Right cardiac atrium (tissue), 5 donors: ENCODE results near the gene GANAB. TPM values are rescaled to one million over a fixed set of nuclear protein-coding genes. Genes with fewer than 3 reads are reported as not detected.
A peak's percentile ranks its signal among the peaks of the same experiment; 100 is the strongest.

Source experiments
- ATAC-seq, 2 donors: fragments of 200-7000 bp; cut with Tn5 transposase; one replicate each; pipeline versions ENCODE4 v1.8.0 to v1.9.1; 2020; ENCODE audit warnings: moderate library complexity in 2 of 2, mild to moderate bottlenecking in 1 of 2
- DNase-seq, 3 donors: peaks; one replicate each; pipeline ENCODE4 v3.0.0-alpha.2; 2020
- H3K27ac ChIP-seq: one replicate; pipeline ENCODE4 v1.5.1; 2013; ENCODE audit warnings: mild to moderate bottlenecking, low read length, control low read depth, moderate library complexity
- H3K27me3 ChIP-seq: one replicate; pipeline ENCODE4 v1.6.1; 2013; ENCODE audit not compliant: control insufficient read depth, insufficient read depth
- H3K4me1 ChIP-seq: one replicate; pipeline ENCODE4 v1.6.1; 2013; ENCODE audit warnings: low read length; ENCODE audit not compliant: control insufficient read depth, insufficient read depth
- H3K4me3 ChIP-seq: one replicate; pipeline ENCODE4 v1.5.1; 2013; ENCODE audit warnings: low read length, control low read depth
- H3K9me3 ChIP-seq: one replicate; pipeline ENCODE4 v1.6.1; 2013; ENCODE audit warnings: low read length; ENCODE audit not compliant: control insufficient read depth
- WGBS: extraction: QIAGEN DNeasy Blood & Tissue Kit; methylation state at CpG from one replicate; pipeline ENCODE4 v1.1.7; 2013; 5-methylcytosine and 5-hydroxymethylcytosine counted together
- intact Hi-C, 4 donors: fragments of 100-400 bp; cut with DNase I; formaldehyde crosslinking; loops; one replicate each; pipeline versions ENCODE4 v1.11.0 to v1.14.0; 2022 to 2023
- polyA plus RNA-seq: library from polyadenylated mRNA; stranded (reverse); fragments of 200-250 nt; gene quantifications from one replicate; pipeline ENCODE4 v1.2.3, GENCODE V29; 2013
- total RNA-seq, 4 donors: library from RNA; stranded (reverse); fragmentation: NEBNext Ultra II Directional; extraction: Animal tissue kit (Norgen Biotek cat#: 25700); gene quantifications; one replicate each; pipeline ENCODE4 v1.2.1, GENCODE V29; 2021
- donor health status: healthy with polysubstance abuse.
- donor health status: DM: no; HTN: yes; CAD: no.
- donor health status: DM: no; HTN: no; CAD: no.
- donor health status: DM: no; HTN: yes; CAD: no; lungs with severe emphysema.
- donor health status: DM: yes; HTN: yes; CAD: no.

GANAB gene
- total and polyA plus RNA-seq, 5 donors: 66.5 to 137 (median 114) TPM

GRCh38 chr11:62600367-62601121 is 45.9 kb downstream of the GANAB start:
- Histone ChIP-seq H3K4me1 (peaks cover 2% of the 10 kb centered on the region), H3K4me3 (peak overlapping the region; percentile 94), H3K27me3 (no peaks in the 10 kb centered on the region), H3K27ac (peak overlapping the region; percentile 94), H3K9me3 (no peaks in the 10 kb centered on the region)
- intact Hi-C loops: no loop called here
- WGBS: 1% methylated on average over 26 of the region's 26 CpGs
- DNase-seq: no peak
- ATAC-seq: no peak

- 35% methylated on average over 5 of the region's 5 CpGs for WGBS
- H3K4me3 ChIP-seq: peak overlapping the region; percentile 7
- ATAC-seq (no peak), DNase-seq (no peak)
- H3K9me3 ChIP-seq: no peaks in the 10 kb centered on the region
- H3K4me1 ChIP-seq: peaks cover 2% of the 10 kb centered on the region
- intact Hi-C loops: loop anchor here in 1 of 4 donors (10.0 kb wide), 1 partner anchor 55 kb away; the partner anchor contains the start of gene INTS5
- no peaks in the 10 kb centered on the region for H3K27me3 ChIP-seq
- peak overlapping the region; percentile 21 for H3K27ac ChIP-seq
These were observed 46.5 kb downstream of the GANAB start for GRCh38 chr11:62599901-62600300.

GRCh38 chr11:62599069-62599696 is 47.2 kb downstream of the GANAB start:
- intact Hi-C loops: loop anchor here in 1 of 4 donors (10.0 kb wide), 1 partner anchor 56 kb away; the partner anchor contains the start of gene INTS5
- peak overlapping the region; percentile 40 for H3K27ac ChIP-seq
- ATAC-seq (peak; percentile 84 to 86), DNase-seq (peak; percentile 97 to 98 (median 97))
- no peaks in the 10 kb centered on the region for H3K9me3 ChIP-seq
- WGBS: 35% methylated on average over 7 of the region's 7 CpGs
- no peaks in the 10 kb centered on the region for H3K27me3 ChIP-seq
- H3K4me1 ChIP-seq: peaks cover 2% of the 10 kb centered on the region
- no peak overlapping the region for H3K4me3 ChIP-seq

GRCh38 chr11:62595124-62595523 is 51.3 kb downstream of the GANAB start:
- DNase-seq (peak in 1 of 3 donors; percentile 59), ATAC-seq (no peak)
- 82% methylated on average over 8 of the region's 8 CpGs for WGBS
- H3K27ac ChIP-seq: no peak overlapping the region
- intact Hi-C loops: loop anchor here in 1 of 4 donors (10.0 kb wide), 1 partner anchor 60 kb away; the partner anchor contains the start of gene INTS5
- no peaks in the 10 kb centered on the region for H3K27me3 ChIP-seq
- peaks cover 10% of the 10 kb centered on the region for H3K4me1 ChIP-seq
- H3K4me3 ChIP-seq: no peak overlapping the region
- no peaks in the 10 kb centered on the region for H3K9me3 ChIP-seq

GRCh38 chr11:62593434-62594044 is 52.9 kb downstream of the GANAB start:
- Histone ChIP-seq H3K27me3 (no peaks in the 10 kb centered on the region), H3K4me3 (no peak overlapping the region), H3K4me1 (peaks cover 9% of the 10 kb centered on the region), H3K27ac (no peak overlapping the region), H3K9me3 (no peaks in the 10 kb centered on the region)
- intact Hi-C loops: loop anchor here in 1 of 4 donors (10.0 kb wide), 1 partner anchor 61 kb away; the partner anchor contains the start of gene INTS5
- WGBS: 57% methylated on average over 13 of the region's 13 CpGs
- peak; percentile 82 to 93 (median 89) for DNase-seq
- peak; percentile 2 to 8 for ATAC-seq

GRCh38 chr11:62592989-62593421 is 53.4 kb downstream of the GANAB start:
- peak overlapping the region; percentile 97 for H3K27ac ChIP-seq
- H3K27me3 ChIP-seq: no peaks in the 10 kb centered on the region
- DNase-seq: no peak
- no peak for ATAC-seq
- H3K4me3 ChIP-seq: no peak overlapping the region
- intact Hi-C loops: loop anchor here in 1 of 4 donors (10.0 kb wide), 1 partner anchor 62 kb away; the partner anchor contains the start of gene INTS5
- 75% methylated on average over 8 of the region's 8 CpGs for WGBS
- peaks cover 9% of the 10 kb centered on the region for H3K4me1 ChIP-seq
- no peaks in the 10 kb centered on the region for H3K9me3 ChIP-seq

- Histone ChIP-seq H3K4me3 (peak overlapping the region; percentile 53), H3K9me3 (no peaks in the 10 kb centered on the region), H3K27me3 (no peaks in the 10 kb centered on the region), H3K27ac (peak overlapping the region; percentile 97), H3K4me1 (peaks cover 9% of the 10 kb centered on the region)
- DNase-seq (peak in 1 of 3 donors; percentile 15), ATAC-seq (peak; percentile 20 to 34)
- WGBS: 10% methylated on average over 17 of the region's 17 CpGs
- intact Hi-C loops: loop anchor here in 1 of 4 donors (10.0 kb wide), 1 partner anchor 63 kb away; the partner anchor contains the start of gene INTS5
These were observed 54.1 kb downstream of the GANAB start for GRCh38 chr11:62592146-62592815.

- Histone ChIP-seq H3K27ac (peak within 1 kb of the TSS; percentile 97), H3K4me3 (peak within 1 kb of the TSS; percentile 79), H3K27me3 (no peaks in the 10 kb centered on the region), H3K4me1 (peaks cover 9% of the 10 kb centered on the region), H3K9me3 (no peaks in the 10 kb centered on the region)
- intact Hi-C loops: loop anchor here in 1 of 4 donors (10.0 kb wide), 1 partner anchor 63 kb away; the partner anchor contains the start of gene INTS5
- peak; percentile 95 to 96 for ATAC-seq
- WGBS: under 1% methylated on average over 58 of the region's 58 CpGs
- DNase-seq: peak; percentile 95 to 97 (median 97)
These were observed 54.8 kb downstream of the GANAB start, which contains the start of gene TUT1 for GRCh38 chr11:62591448-62592145. Gene TUT1 (minus strand): TSS chr11:62591523. CDS start chr11:62591485, 38 bp downstream.

GRCh38 chr11:62588966-62589637 is 57.3 kb downstream of the GANAB start:
- DNase-seq: no peak
- H3K9me3 ChIP-seq: no peaks in the 10 kb centered on the region
- no peaks in the 10 kb centered on the region for H3K27me3 ChIP-seq
- intact Hi-C loops: no loop called here
- no peak overlapping the region for H3K4me3 ChIP-seq
- no peak overlapping the region for H3K27ac ChIP-seq
- no peak for ATAC-seq
- WGBS: 69% methylated on average over 18 of the region's 18 CpGs
- peaks cover 9% of the 10 kb centered on the region for H3K4me1 ChIP-seq
